HAP-1 (cell line): Measurements from ENCODE around the gene DIPK1A.

ENCODE experiments used
- DNase-seq, 2 experiments: peaks; one replicate each; pipeline ENCODE4 v3.0.0-alpha.2; 2016 to 2020; ENCODE audit warnings: low spot score in 2 of 2
- H3K27me3 ChIP-seq: fragments of 250-450 bp; sonication (Bioruptor Pico); 2 replicates; pipeline ENCODE4 v1.5.1; 2020; ENCODE audit warnings: low read depth, mild to moderate bottlenecking, moderate library complexity
- H3K36me3 ChIP-seq: fragments of 250-450 bp; sonication (Bioruptor Pico); replicated peaks from 2 replicates; pipeline ENCODE4 v1.5.1; 2020; ENCODE audit warnings: mild to moderate bottlenecking
- H3K4me1 ChIP-seq: fragments of 250-450 bp; sonication (Bioruptor Pico); 2 replicates; pipeline ENCODE4 v1.5.1; 2020; ENCODE audit warnings: mild to moderate bottlenecking
- H3K4me3 ChIP-seq: fragments of 250-450 bp; sonication (Bioruptor Pico); 2 replicates; pipeline ENCODE4 v1.5.1; 2020; ENCODE audit warnings: mild to moderate bottlenecking, moderate library complexity
- H3K9me3 ChIP-seq: fragments of 250-450 bp; sonication (Bioruptor Pico); 2 replicates; pipeline ENCODE4 v1.5.1; 2020; ENCODE audit warnings: mild to moderate bottlenecking, moderate library complexity
- in situ Hi-C: fragments of 300-500 bp; cut with MboI; formaldehyde crosslinking; loops from 3 replicates; pipeline ENCODE4 v1.14.3; 2020; ENCODE audit warnings: low sequenced_read_pairs, inconsistent platforms, mixed read lengths

The DIPK1A gene

DNA sequence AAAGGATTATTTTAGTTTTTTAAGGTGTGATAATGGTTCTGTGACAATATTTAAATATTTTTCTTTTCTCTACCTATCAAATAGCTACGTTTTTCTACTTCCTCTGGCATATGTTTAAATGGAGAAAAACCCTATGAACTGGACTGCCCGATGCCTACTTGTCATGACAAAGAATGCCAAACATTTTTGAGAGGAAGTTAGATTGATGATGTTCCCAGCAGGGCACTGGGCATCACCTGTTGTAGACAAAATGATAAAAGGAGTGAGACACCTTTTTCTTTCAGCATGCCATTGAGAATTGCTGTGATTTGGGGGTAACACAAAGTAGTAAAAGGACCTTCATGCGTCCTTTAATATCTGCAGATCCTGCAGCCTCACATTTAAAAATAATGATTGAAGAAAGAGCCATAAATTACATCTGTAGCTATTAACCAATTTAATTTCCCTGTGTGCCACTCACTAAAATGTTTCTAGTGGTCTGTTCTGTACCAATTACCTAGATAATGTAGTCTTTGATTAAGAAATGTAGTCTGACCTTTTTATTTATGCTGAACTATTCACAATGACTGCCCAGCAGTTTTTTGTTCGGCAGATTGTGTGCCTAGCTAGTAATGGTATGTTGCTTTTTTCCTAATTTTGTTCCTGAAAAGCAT lies 81.8 kb downstream of the DIPK1A start:
- DNase-seq, result no peak
- no peaks in the 10 kb centered on the region for H3K36me3 ChIP-seq
- H3K27me3 ChIP-seq, result peaks cover 8% of the 10 kb centered on the region
- H3K4me3 ChIP-seq, result no peak overlapping the region
- no peaks in the 10 kb centered on the region for H3K4me1 ChIP-seq
- in situ Hi-C loops, result no loop called here
- H3K9me3 ChIP-seq, result no peaks in the 10 kb centered on the region

DNA sequence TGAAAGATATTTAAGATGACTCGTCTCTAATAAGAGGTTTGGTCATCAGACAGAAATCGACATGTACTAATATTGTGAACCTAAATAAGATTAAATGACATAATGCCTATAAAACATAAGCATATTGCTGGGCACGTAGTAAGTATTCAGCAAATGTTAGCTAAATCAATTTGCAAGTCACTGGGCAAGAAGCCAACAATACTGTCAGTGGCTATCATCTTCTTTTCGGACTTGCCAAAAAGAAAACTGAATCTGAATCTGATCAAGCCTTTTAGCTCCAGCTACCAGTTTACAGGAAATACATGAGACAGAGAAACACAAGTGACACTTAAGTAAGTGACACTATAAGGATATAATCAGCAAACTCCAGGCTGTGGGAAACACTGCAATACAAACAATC lies 83.5 kb downstream of the DIPK1A start:
- Histone ChIP-seq H3K9me3 (0 out of 2 replicates have a peak, but pooled peaks cover 2% of the 10 kb centered on the region), H3K4me1 (no peaks in the 10 kb centered on the region), H3K4me3 (no peak overlapping the region), H3K27me3 (peaks cover 8% of the 10 kb centered on the region), H3K36me3 (no peaks in the 10 kb centered on the region)
- DNase-seq, result no peak
- in situ Hi-C loops, result no loop called here

DNA sequence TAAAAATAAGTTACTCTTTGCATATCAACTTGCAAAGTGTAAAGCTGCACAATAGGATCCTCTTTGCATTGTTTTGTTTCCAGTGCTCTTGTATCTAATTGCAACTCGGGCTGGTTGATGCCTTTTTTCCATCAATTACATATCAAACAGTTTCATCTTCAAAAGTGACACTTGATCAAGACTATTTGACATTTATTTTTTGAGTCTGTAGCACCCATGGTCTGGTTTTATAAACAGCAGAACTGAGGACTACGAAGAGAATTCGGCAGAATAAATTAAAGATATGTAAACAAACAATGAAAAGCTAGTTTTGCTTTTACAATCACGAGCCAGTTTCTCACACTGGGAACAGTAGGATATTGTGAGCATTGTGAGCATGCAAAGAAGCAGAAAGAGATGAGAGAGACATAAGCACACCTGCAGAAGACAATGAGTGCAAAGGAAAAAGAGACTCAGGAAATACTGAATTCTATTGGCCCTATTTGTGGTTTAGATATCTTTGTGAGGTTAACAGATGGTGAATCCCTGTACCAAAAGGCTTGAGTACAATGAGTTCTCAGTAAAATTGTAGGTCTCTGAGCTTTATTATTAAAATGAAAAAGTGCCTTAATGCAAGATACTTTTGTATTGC lies 84.1 kb downstream of the DIPK1A start:
- Histone ChIP-seq H3K36me3 (no peaks in the 10 kb centered on the region), H3K27me3 (peaks cover 8% of the 10 kb centered on the region), H3K4me1 (no peaks in the 10 kb centered on the region), H3K9me3 (0 out of 2 replicates have a peak, but pooled peaks cover 6% of the 10 kb centered on the region), H3K4me3 (no peak overlapping the region)
- in situ Hi-C loops, result no loop called here
- DNase-seq, result no peak

DNA sequence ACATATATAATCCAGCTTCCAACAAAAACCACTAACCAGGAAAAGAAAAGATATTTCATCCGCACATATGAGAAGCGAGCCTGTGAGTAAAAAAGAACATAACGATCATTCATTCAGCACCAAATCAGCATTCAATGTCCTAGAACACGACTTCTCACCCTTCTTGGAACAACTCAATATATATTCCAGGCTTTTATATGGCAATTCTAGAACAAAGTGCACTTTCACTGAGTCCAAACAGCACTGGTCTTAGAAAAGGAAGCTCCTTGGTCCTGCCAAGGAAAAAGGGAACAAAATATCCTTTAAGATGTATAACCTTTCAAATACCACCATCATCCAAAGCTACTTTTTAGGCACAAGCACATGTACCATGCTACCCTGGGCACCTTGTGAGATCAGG lies 84.9 kb downstream of the DIPK1A start:
- Histone ChIP-seq H3K27me3 (peaks cover 8% of the 10 kb centered on the region), H3K4me1 (no peaks in the 10 kb centered on the region), H3K4me3 (no peak overlapping the region), H3K36me3 (no peaks in the 10 kb centered on the region), H3K9me3 (0 out of 2 replicates have a peak, but pooled peaks cover 6% of the 10 kb centered on the region)
- in situ Hi-C loops, result no loop called here
- DNase-seq, result no peak

DNA sequence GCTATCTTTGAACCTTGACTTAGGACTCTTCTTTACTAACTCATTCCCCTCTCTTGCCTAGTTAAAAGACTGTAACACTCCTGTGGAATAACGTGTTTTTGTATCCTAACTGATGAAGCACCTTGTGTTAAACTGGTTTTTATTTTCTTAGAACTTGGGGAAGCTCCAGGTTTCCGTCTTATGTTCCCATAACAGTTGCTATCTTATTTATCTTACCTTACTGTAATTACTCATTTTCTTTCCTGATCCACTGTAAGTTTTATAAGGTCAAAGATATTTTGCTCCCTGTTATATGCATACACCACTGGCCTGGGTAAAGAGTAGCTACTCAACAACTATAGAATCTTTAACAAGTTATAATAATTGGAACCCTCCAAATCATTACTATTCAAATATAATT lies 86.3 kb downstream of the DIPK1A start:
- no peak for DNase-seq
- Histone ChIP-seq H3K4me1 (no peaks in the 10 kb centered on the region), H3K9me3 (0 out of 2 replicates have a peak, but pooled peaks cover 6% of the 10 kb centered on the region), H3K27me3 (peaks cover 8% of the 10 kb centered on the region), H3K36me3 (no peaks in the 10 kb centered on the region), H3K4me3 (no peak overlapping the region)
- in situ Hi-C loops, result no loop called here

DNA sequence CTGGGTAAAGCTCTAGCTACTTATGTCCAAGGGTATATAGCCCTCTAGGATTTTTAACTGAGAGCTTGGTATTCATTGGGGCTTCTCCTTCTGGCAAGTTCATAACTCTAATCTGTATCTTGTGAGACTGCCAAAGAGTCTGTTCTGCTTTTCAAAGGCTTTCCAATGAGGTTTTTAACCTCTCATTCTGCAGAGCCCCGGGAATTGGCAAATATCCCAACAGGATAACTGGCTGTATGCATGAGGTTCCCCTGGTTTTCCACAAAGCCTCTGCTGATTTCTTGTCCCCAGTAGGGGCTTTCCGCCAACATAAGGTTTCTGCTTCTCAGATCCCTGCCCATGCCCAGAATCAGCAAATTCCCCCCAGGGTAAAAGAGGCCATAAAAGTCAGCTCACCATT lies 88.5 kb downstream of the DIPK1A start:
- Histone ChIP-seq H3K36me3 (no peaks in the 10 kb centered on the region), H3K4me1 (no peaks in the 10 kb centered on the region), H3K27me3 (peaks cover 8% of the 10 kb centered on the region), H3K9me3 (0 out of 2 replicates have a peak, but pooled peaks cover 6% of the 10 kb centered on the region), H3K4me3 (no peak overlapping the region)
- no peak for DNase-seq
- in situ Hi-C loops, result no loop called here

DNA sequence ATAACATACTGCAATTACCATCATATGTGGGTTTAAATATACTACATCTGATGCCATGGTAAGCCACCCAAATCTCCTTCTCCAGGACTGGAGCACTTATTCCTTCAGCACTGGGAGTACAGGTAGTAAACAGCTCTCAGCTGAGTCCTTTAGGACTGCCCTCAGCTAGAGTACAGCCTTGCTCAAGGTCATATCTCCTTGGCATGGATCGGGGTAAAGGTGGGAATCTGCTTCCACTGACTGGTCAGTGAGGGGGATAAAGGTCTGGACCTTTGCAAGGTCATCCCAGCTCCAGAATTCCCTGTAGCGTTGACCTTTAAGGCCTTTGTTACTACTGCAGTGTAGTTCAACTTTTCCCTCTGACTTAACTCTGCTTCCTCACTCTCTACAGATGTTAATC lies 90.7 kb downstream of the DIPK1A start:
- Histone ChIP-seq H3K4me1 (no peaks in the 10 kb centered on the region), H3K9me3 (0 out of 2 replicates have a peak, but pooled peaks cover 6% of the 10 kb centered on the region), H3K36me3 (no peaks in the 10 kb centered on the region), H3K27me3 (no peaks in the 10 kb centered on the region), H3K4me3 (no peak overlapping the region)
- DNase-seq, result no peak
- in situ Hi-C loops, result no loop called here

DNA sequence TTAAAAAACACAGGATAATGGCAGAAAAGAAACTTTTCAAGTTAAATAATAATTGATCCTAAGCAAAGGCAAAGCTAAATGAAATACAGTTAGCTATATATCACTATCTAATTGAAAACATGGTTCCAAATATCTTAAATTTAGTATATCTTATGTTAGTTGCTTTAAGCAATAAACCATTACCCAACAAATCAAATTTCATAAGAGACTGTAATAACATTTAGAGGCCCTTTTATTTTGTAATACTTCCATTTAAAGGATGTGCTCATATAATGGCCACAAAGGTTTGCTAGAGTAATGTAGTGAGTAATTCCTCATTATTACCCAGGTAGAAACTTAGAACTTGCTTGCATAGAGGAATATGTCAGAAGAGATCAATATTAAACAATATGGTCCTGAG lies 97.1 kb downstream of the DIPK1A start:
- Histone ChIP-seq H3K27me3 (no peaks in the 10 kb centered on the region; the same call in none of the 2 replicates), H3K4me1 (0 out of 2 replicates have a peak, but pooled peaks cover 2% of the 10 kb centered on the region), H3K36me3 (no peaks in the 10 kb centered on the region), H3K9me3 (no peaks in the 10 kb centered on the region), H3K4me3 (no peak overlapping the region)
- in situ Hi-C loops, result loop anchor here (5.0 kb wide), 1 partner anchor 128 kb away; no protein-coding TSS in a partner anchor
- DNase-seq, result no peak

DNA sequence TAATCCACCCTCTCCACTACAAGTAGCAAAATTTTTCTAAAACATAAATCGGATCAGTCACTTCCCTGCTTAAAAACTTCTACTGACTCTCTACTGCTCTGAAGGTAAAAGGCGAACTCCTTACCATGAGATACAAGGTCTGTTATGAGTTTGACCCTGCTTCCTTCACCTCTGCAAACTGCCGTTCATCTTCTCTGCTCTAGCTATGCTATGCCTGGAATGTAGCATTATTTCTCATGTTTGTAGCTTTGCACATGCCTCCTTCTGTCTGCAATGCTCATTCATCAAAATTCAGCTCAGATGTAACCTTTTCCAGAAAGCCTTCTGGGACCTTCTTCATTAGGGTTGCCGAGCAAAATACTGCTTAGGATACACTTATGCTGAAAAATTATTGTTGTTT lies 98.7 kb downstream of the DIPK1A start:
- no peaks in the 10 kb centered on the region for H3K36me3 ChIP-seq
- 0 out of 2 replicates have a peak, but pooled peaks cover 3% of the 10 kb centered on the region for H3K4me1 ChIP-seq
- H3K4me3 ChIP-seq, result no peak overlapping the region
- no peaks in the 10 kb centered on the region; the same call in none of the 2 replicates for H3K27me3 ChIP-seq
- DNase-seq, result no peak
- H3K9me3 ChIP-seq, result no peaks in the 10 kb centered on the region
- in situ Hi-C loops, result loop anchor here (5.0 kb wide), 1 partner anchor 130 kb away; no protein-coding TSS in a partner anchor

DNA sequence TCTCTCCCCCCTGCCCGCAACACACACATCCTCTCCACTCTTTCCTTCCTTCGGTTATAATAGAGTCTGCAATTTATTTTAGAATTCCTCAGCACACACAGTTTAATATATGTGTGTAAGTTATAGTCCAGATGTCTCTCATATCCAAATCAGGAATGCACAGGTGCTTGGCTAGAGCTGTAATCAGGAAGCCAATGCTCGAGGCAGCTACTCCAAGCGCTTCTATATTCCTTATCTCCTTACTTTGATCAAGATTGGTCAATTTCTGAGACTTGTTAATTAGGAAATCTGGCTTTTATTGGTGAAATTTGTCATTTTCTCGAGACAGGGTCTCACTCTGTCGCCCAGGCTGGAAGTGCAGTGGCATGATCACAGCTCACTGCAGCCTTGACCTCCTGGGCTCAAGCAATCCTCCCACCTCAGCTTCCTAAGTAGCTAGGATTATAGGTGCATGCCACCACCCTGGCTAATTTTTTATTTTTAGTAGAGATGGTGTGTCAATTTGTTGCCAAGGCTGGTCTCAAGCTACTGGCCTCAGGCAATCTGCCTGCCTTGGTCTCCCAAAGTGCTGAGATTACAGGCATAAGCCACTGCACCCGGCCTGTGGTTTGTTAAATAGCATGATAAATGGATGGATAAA lies 101.7 kb downstream of the DIPK1A start:
- no peaks in the 10 kb centered on the region for H3K9me3 ChIP-seq
- no peak overlapping the region for H3K4me3 ChIP-seq
- in situ Hi-C loops, result loop anchor here (5.0 kb wide), 1 partner anchor 133 kb away; no protein-coding TSS in a partner anchor
- H3K4me1 ChIP-seq, result 0 out of 2 replicates have a peak, but pooled peaks cover 3% of the 10 kb centered on the region
- H3K27me3 ChIP-seq, result no peaks in the 10 kb centered on the region; the same call in none of the 2 replicates
- no peaks in the 10 kb centered on the region for H3K36me3 ChIP-seq
- DNase-seq, result no peak

DNA sequence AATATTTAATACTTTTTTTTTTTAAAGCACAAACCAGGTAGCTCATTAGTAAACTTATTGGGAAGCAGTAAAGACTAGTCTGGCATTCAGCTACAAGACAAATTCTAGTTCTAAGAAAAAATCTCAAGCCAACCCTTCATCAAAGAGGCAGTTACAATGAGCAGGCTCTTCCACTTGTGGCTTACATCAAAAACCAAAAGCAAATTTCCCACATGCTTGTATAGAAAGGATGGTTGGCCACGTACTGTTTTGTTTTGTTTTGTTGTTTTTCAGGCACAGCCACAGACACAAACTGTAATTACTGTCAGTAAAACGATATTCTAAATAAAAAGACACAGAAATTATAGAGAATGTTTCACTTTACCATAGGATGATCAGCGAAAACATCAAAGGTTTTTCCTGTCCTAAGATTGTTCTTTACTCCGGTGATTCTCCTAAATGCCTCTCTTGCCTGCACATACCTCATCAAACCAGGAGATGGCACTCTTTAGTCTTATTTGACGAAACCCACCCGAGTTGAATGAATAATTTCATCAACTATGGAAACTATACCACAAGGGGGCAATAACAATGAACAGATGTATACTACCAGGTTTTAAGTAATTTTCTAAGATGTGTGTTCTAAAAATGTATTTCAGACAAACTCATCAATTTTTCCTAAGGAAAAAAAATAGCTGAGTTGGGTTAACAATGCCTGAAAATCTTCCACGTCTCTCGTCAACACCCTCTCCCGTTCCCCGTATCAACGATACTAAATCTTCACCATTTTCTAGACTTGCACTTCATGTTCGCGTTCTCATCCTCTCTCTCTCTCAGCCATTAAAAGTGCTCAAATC lies 102.5 kb downstream of the DIPK1A start:
- no peak overlapping the region for H3K4me3 ChIP-seq
- 0 out of 2 replicates have a peak, but pooled peaks cover 3% of the 10 kb centered on the region for H3K4me1 ChIP-seq
- H3K36me3 ChIP-seq, result no peaks in the 10 kb centered on the region
- H3K9me3 ChIP-seq, result no peaks in the 10 kb centered on the region
- DNase-seq, result peak; percentile 65 to 75
- H3K27me3 ChIP-seq, result no peaks in the 10 kb centered on the region; the same call in 1 of the 2 replicates
- in situ Hi-C loops, result no loop called here

DNA sequence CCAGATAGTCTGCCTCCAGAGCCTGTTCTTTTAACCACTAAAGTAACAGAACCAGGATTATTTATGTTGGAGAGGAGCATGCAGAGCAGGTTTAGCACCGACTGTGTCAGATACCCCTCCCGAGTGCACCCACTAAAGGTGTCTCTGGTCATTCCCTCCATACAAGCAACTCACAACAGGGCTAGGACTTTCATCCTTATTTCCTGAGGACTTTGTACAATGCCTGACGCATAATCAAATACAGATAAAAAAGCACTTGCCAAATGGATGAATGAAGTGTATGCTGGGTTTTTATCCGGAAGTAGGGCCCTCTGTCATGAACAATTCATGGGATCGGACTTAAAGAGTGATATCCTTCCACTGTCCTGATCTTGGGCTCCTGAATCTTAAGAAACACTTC lies 103.4 kb downstream of the DIPK1A start:
- DNase-seq, result no peak
- Histone ChIP-seq H3K27me3 (no peaks in the 10 kb centered on the region; the same call in 1 of the 2 replicates), H3K36me3 (no peaks in the 10 kb centered on the region), H3K4me3 (no peak overlapping the region), H3K9me3 (no peaks in the 10 kb centered on the region), H3K4me1 (0 out of 2 replicates have a peak, but pooled peaks cover 3% of the 10 kb centered on the region)
- in situ Hi-C loops, result no loop called here

DNA sequence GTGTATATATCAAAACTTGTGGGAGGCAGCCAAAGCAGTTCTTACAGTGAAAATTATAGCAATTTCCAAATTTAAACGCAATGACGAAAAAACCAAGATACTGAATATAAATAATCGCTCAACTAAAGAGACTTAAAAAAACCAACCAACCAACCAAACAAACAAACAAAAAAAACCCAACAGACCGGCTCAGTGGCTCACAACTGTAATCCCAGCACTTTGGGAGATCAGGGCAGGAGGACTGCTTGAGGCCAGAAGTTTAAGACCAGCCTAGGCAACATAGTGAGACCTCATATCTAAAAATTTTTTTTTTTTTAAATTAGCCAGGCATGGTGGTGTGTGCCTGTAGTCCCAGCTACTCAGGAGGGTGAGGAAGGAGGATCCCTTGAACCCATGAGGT lies 106.0 kb downstream of the DIPK1A start:
- in situ Hi-C loops, result no loop called here
- H3K4me1 ChIP-seq, result 0 out of 2 replicates have a peak, but pooled peaks cover 3% of the 10 kb centered on the region
- no peaks in the 10 kb centered on the region for H3K9me3 ChIP-seq
- H3K4me3 ChIP-seq, result no peak overlapping the region
- no peaks in the 10 kb centered on the region for H3K27me3 ChIP-seq
- H3K36me3 ChIP-seq, result no peaks in the 10 kb centered on the region
- DNase-seq, result no peak
